Psoas muscle (tissue), 8 donors: ENCODE data around the gene TWF2. TPM values are rescaled to one million over a fixed set of nuclear protein-coding genes. Genes with fewer than 3 reads are reported as not detected.

ENCODE experiments used
- ATAC-seq, 4 donors: fragments of 200-7000 bp; cut with Tn5 transposase; one replicate each; pipeline ENCODE4 v1.9.1; 2020; ENCODE audit warnings: moderate library complexity in 3 of 4, mild to moderate bottlenecking in 2 of 4
- DNase-seq, 2 donors: peaks; one replicate each; pipeline ENCODE4 v3.0.0-alpha.2; 2020
- H3K27ac ChIP-seq: fragments of 200-600 bp; one replicate; pipeline ENCODE4 v1.8.0; 2022
- H3K27me3 ChIP-seq, 3 donors: fragments of 200-600 bp in 1 of 3; one replicate each; pipeline versions ENCODE4 v1.6.1 to v1.8.0; 2013 to 2022; ENCODE audit warnings: low read length in 2 of 3, mild to moderate bottlenecking in 2 of 3, moderate library complexity in 1 of 3; ENCODE audit not compliant: insufficient read depth in 3 of 3
- H3K36me3 ChIP-seq, 2 donors: fragments of 200-600 bp in 1 of 2; one replicate each; pipeline versions ENCODE4 v1.6.1 to v1.8.0; 2013 to 2022; ENCODE audit warnings: low read depth in 1 of 2, mild to moderate bottlenecking in 1 of 2, moderate library complexity in 1 of 2; ENCODE audit not compliant: insufficient read depth in 1 of 2
- H3K4me1 ChIP-seq: fragments of 200-600 bp; one replicate; pipeline ENCODE4 v1.8.0; 2022
- H3K4me3 ChIP-seq: fragments of 200-600 bp; one replicate; pipeline ENCODE4 v1.8.0; 2022; ENCODE audit warnings: mild to moderate bottlenecking
- H3K9me3 ChIP-seq: fragments of 200-600 bp; one replicate; pipeline ENCODE4 v1.8.0; 2022
- CTCF ChIP-seq: fragments of 200-600 bp; IDR thresholded peaks from one replicate; pipeline ENCODE4 v1.8.0; 2022; ENCODE audit warnings: antibody characterized with exemption
- WGBS, 3 donors: extraction: QIAGEN DNeasy Blood & Tissue Kit; methylation state at CpG; one replicate each; pipeline versions ENCODE4 v1.1.6 to v1.1.7; 2013; 5-methylcytosine and 5-hydroxymethylcytosine counted together
- intact Hi-C, 2 donors: fragments of 100-400 bp; cut with DNase I; formaldehyde crosslinking; loops; one replicate each; pipeline versions ENCODE4 v1.11.0 to v1.14.2; 2022
- polyA plus RNA-seq, 3 donors: library from polyadenylated mRNA; stranded (reverse); fragments of 200-250 nt; gene quantifications; one replicate each; pipeline ENCODE4 v1.2.3, GENCODE V29; 2013
- total RNA-seq, 4 donors: library from RNA; stranded (reverse); fragmentation: NEBNext Ultra II Directional in 2 of 4; extraction: Animal tissue kit (Norgen Biotek cat#: 25700) in 2 of 4; gene quantifications; one replicate each; pipeline versions ENCODE4 v1.2.1 to v1.2.4, GENCODE V29; 2021 to 2023
- donor health status: healthy with polysubstance abuse.
- donor health status: DM: no; HTN: no; CAD: no; lungs with moderate emphysema.
- donor health status: Bipolar disorder and iron deficiency.
- donor health status: healthy.
- donor health status: DM: yes; HTN: yes; CAD: no.
- donor health status: DM: no; HTN: no; CAD: no.
- donor health status: DM: no; HTN: no; CAD: no.
- donor health status: DM: yes; HTN: yes; CAD: no.

Gene TWF2
- total and polyA plus RNA-seq, 7 donors, result 19.6 to 224 (median 136) TPM

- DNase-seq, result peak; percentile 86 to 93
- Histone ChIP-seq H3K27ac (no peak overlapping the region), H3K36me3 (peaks cover 0 to 5% of the 10 kb centered on the region in 2 donors), H3K4me1 (peaks cover 25% of the 10 kb centered on the region), H3K9me3 (no peaks in the 10 kb centered on the region), H3K4me3 (no peak overlapping the region), H3K27me3 (no peaks in the 10 kb centered on the region)
- ATAC-seq, result peak; percentile 68 to 78 (median 70)
- TF ChIP-seq CTCF, result peak; percentile 87
- intact Hi-C loops, result loop anchor here in 1 of 2 donors (2.0 to 5.0 kb wide), 2 partner anchors 120 to 187 kb away; no protein-coding TSS in a partner anchor
- 18 to 21% (median 18%) methylated on average over 8 to 9 of the region's 9 CpGs for WGBS, 3 donors
These were observed 18.5 kb downstream of the TWF2 start for GRCh38 chr3:52220380-52221026.

- TF ChIP-seq CTCF, result no peak
- Histone ChIP-seq H3K27ac (peak overlapping the region; percentile 66), H3K27me3 (no peaks in the 10 kb centered on the region), H3K36me3 (peaks cover 0 to 19% of the 10 kb centered on the region in 2 donors), H3K4me3 (peak overlapping the region; percentile 37), H3K9me3 (no peaks in the 10 kb centered on the region), H3K4me1 (peaks cover 25% of the 10 kb centered on the region)
- DNase-seq (no peak), ATAC-seq (no peak)
- 56 to 70% (median 62%) methylated on average over 6 of the region's 6 CpGs for WGBS, 3 donors
- intact Hi-C loops, result no loop called here
These were observed 19.9 kb downstream of the TWF2 start for GRCh38 chr3:52218937-52219650.

GRCh38 chr3:52218454-52218853, 20.5 kb downstream of the TWF2 start:
- H3K27ac ChIP-seq, result peak overlapping the region; percentile 66
- H3K9me3 ChIP-seq, result no peaks in the 10 kb centered on the region
- WGBS, 3 donors, result 70 to 76% (median 73%) methylated on average over 12 of the region's 12 CpGs
- no peak for ATAC-seq
- intact Hi-C loops, result no loop called here
- peak in 1 of 2 donors; percentile 39 for DNase-seq
- peak overlapping the region; percentile 37 for H3K4me3 ChIP-seq
- H3K36me3 ChIP-seq, result peaks cover 0 to 25% of the 10 kb centered on the region in 2 donors
- H3K4me1 ChIP-seq, result peaks cover 25% of the 10 kb centered on the region
- H3K27me3 ChIP-seq, result no peaks in the 10 kb centered on the region
- TF ChIP-seq CTCF, result no peak

DNA sequence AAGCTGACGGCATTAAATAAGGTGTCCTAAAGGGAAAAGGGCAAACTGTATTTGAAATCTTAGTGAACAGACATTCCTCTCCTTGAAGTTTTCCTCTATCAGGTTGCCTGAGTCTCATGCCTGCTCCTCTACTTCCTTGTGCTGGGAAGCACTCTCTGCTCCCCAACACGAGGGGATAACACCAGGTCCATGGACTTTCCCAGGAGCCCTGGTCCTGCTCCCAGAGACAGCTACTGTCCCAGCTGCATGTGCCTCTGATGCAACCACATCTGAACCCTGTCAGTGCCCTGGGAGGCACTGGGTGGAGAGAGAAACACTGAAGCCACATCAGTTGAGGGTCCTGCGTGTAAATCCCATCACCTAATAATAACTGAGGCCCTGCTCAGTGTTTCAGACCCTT, 20.9 kb downstream of the TWF2 start:
- intact Hi-C loops, result no loop called here
- no peak for DNase-seq
- Histone ChIP-seq H3K4me3 (peak overlapping the region; percentile 37), H3K4me1 (peaks cover 25% of the 10 kb centered on the region), H3K9me3 (no peaks in the 10 kb centered on the region), H3K36me3 (peaks cover 0 to 30% of the 10 kb centered on the region in 2 donors), H3K27me3 (no peaks in the 10 kb centered on the region), H3K27ac (peak overlapping the region; percentile 66)
- TF ChIP-seq CTCF, result no peak
- no peak for ATAC-seq
- 64 to 77% (median 70%) methylated on average over 3 of the region's 3 CpGs for WGBS, 3 donors
